Smooth muscle cell (in vitro differentiated cells): ENCODE data around the gene GREB1. TPM values are rescaled to one million over a fixed set of nuclear protein-coding genes. Genes with fewer than 3 reads are reported as not detected.
"Not testable (repeated sequence)": the region's sequence is repeated elsewhere in the genome, so short reads cannot be mapped to it uniquely, and the experiment has no call there.

ENCODE experiments used
- DNase-seq: peaks from one replicate; lab custom pipeline; 2025; ENCODE audit not compliant: unreplicated experiment; lab: John Stamatoyannopoulos, UW
- H2AFZ ChIP-seq: fragments of 200-600 bp; sonication (generic); 2 replicates; pipeline ENCODE4 v1.6.0; 2016; ENCODE audit warnings: antibody characterized with exemption, low read depth, mild to moderate bottlenecking
- H3F3A ChIP-seq: fragments of 200-600 bp; sonication (generic); 2 replicates; pipeline ENCODE4 v1.6.0; 2017; ENCODE audit warnings: antibody characterized with exemption, low read depth
- H3K27ac ChIP-seq: fragments of 200-600 bp; sonication (generic); 2 replicates; pipeline ENCODE4 v1.5.1; 2016; ENCODE audit warnings: low read depth, mild to moderate bottlenecking
- H3K27me3 ChIP-seq: fragments of 200-600 bp; sonication (generic); 2 replicates; pipeline ENCODE4 v1.6.1; 2016; ENCODE audit warnings: low read depth, mild to moderate bottlenecking
- H3K36me3 ChIP-seq: fragments of 200-600 bp; sonication (generic); 2 replicates; pipeline ENCODE4 v1.5.1; 2016; ENCODE audit warnings: low read depth
- H3K4me1 ChIP-seq: fragments of 200-600 bp; sonication (generic); 2 replicates; pipeline ENCODE4 v1.5.1; 2016; ENCODE audit warnings: low read depth
- H3K4me2 ChIP-seq: fragments of 200-600 bp; sonication (generic); 2 replicates; pipeline ENCODE4 v1.6.0; 2016; ENCODE audit warnings: mild to moderate bottlenecking
- H3K4me3 ChIP-seq: fragments of 200-600 bp; sonication (generic); 2 replicates; pipeline ENCODE4 v1.5.1; 2016; ENCODE audit warnings: mild to moderate bottlenecking
- H3K79me2 ChIP-seq: fragments of 200-600 bp; sonication (generic); 2 replicates; pipeline ENCODE4 v1.6.0; 2016; ENCODE audit warnings: low read depth, mild to moderate bottlenecking
- H3K9ac ChIP-seq: fragments of 200-600 bp; sonication (generic); 2 replicates; pipeline ENCODE4 v1.6.0; 2016; ENCODE audit warnings: low read depth
- H3K9me3 ChIP-seq: fragments of 200-600 bp; sonication (generic); replicated peaks from 2 replicates; pipeline ENCODE4 v1.5.1; 2016; ENCODE audit warnings: low read depth
- H4K20me1 ChIP-seq: fragments of 200-600 bp; sonication (generic); 2 replicates; pipeline ENCODE4 v1.6.0; 2016; ENCODE audit warnings: low read depth
- WGBS: methylation state at CpG from one replicate; pipeline ENCODE4 v1.1.7; 2016; ENCODE audit warnings: low lambda C conversion rate; 5-methylcytosine and 5-hydroxymethylcytosine counted together
- polyA plus RNA-seq: library from polyadenylated mRNA; unstranded; fragments of >200 nt; fragmentation: Nextera tagmentation; extraction: Ambion mirVana; gene quantifications from 2 replicates; pipeline ENCODE4 v1.2.1, GENCODE V29; 2016
- total RNA-seq: library from RNA; depleted of rRNA; stranded (reverse); fragments of >200 nt; gene quantifications from 2 replicates; pipeline ENCODE4 v1.2.3, GENCODE V29; 2014
- TF ChIP-seq, protein P1 (sequence below): fragments of 200-600 bp; sonication (generic); IDR thresholded peaks from 2 replicates; pipeline ENCODE4 v1.5.1; 2017; ENCODE audit warnings: borderline replicate concordance, mild to moderate bottlenecking, antibody characterized with exemption; ENCODE audit not compliant: insufficient read depth, poor library complexity, severe bottlenecking

The GREB1 gene
- total and polyA plus RNA-seq, 2 experiments from 2014 or later = 1.7 to 4.3 TPM

- H3K4me3 ChIP-seq = no peak overlapping the region
- H3K27ac ChIP-seq = no peak overlapping the region
- H3K4me1 ChIP-seq = no peaks in the 10 kb centered on the region
- no peaks in the 10 kb centered on the region for H3K27me3 ChIP-seq
- no peak overlapping the region for H2AFZ ChIP-seq
- H4K20me1 ChIP-seq = no peaks in the 10 kb centered on the region
- no peaks in the 10 kb centered on the region for H3K9me3 ChIP-seq
- TF ChIP-seq, protein P1, sequence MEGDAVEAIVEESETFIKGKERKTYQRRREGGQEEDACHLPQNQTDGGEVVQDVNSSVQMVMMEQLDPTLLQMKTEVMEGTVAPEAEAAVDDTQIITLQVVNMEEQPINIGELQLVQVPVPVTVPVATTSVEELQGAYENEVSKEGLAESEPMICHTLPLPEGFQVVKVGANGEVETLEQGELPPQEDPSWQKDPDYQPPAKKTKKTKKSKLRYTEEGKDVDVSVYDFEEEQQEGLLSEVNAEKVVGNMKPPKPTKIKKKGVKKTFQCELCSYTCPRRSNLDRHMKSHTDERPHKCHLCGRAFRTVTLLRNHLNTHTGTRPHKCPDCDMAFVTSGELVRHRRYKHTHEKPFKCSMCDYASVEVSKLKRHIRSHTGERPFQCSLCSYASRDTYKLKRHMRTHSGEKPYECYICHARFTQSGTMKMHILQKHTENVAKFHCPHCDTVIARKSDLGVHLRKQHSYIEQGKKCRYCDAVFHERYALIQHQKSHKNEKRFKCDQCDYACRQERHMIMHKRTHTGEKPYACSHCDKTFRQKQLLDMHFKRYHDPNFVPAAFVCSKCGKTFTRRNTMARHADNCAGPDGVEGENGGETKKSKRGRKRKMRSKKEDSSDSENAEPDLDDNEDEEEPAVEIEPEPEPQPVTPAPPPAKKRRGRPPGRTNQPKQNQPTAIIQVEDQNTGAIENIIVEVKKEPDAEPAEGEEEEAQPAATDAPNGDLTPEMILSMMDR = no peak
- no peaks in the 10 kb centered on the region for H3K79me2 ChIP-seq
- H3K9ac ChIP-seq = no peak overlapping the region
- H3F3A ChIP-seq = no peaks in the 10 kb centered on the region
- no peak for DNase-seq
- H3K36me3 ChIP-seq = no peaks in the 10 kb centered on the region
- no peak overlapping the region for H3K4me2 ChIP-seq
- 97% methylated on average over 10 of the region's 10 CpGs for WGBS
Measured at GRCh38 chr2:11659851-11660250, 126.0 kb downstream of the GREB1 start.

DNA sequence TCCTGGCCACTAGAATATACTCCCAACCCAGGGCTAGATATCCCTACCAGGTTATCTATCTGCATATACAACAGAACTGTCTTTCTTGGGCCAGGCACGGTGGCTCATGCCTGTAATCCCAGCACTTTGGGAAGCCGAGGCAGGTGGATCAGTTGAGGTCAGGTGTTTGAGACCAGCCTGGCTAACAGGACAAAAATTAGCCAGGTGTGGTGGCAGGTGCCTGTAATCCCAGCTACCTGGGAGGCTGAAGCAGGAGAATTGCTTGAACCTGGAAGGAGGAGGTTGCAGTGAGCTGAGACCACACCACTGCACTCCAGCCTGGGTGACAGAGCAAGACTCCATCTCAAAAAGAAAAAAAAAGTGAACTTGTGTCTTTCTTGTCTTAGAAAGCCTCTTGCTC, 126.6 kb downstream of the GREB1 start:
- H3K9me3 ChIP-seq, H3K4me3 ChIP-seq, H3K4me2 ChIP-seq, H3K36me3 ChIP-seq, H3K79me2 ChIP-seq, H3K27ac ChIP-seq, H3K4me1 ChIP-seq, DNase-seq, H3K27me3 ChIP-seq, H3K9ac ChIP-seq, H2AFZ ChIP-seq, H3F3A ChIP-seq, H4K20me1 ChIP-seq: not testable (repeated sequence)
- WGBS = 88% methylated on average over 2 of the region's 2 CpGs

GRCh38 chr2:11661891-11662435, 128.1 kb downstream of the GREB1 start:
- Histone ChIP-seq H2AFZ (no peak overlapping the region), H3K36me3 (no peaks in the 10 kb centered on the region), H3K4me1 (no peaks in the 10 kb centered on the region), H3F3A (no peaks in the 10 kb centered on the region), H3K4me3 (no peak overlapping the region), H3K9me3 (no peaks in the 10 kb centered on the region), H3K27me3 (no peaks in the 10 kb centered on the region), H3K79me2 (no peaks in the 10 kb centered on the region), H4K20me1 (no peaks in the 10 kb centered on the region), H3K27ac (no peak overlapping the region), H3K4me2 (no peak overlapping the region), H3K9ac (no peak overlapping the region)
- 96% methylated on average over 18 of the region's 18 CpGs for WGBS
- TF ChIP-seq, protein P1 = no peak
- DNase-seq = no peak

- TF ChIP-seq, protein P1 = no peak
- H3K9ac ChIP-seq = no peak overlapping the region
- no peak for DNase-seq
- H3K4me3 ChIP-seq = no peak overlapping the region
- no peaks in the 10 kb centered on the region for H3F3A ChIP-seq
- no peak overlapping the region for H2AFZ ChIP-seq
- no peak overlapping the region for H3K4me2 ChIP-seq
- no peak overlapping the region for H3K27ac ChIP-seq
- H3K27me3 ChIP-seq = no peaks in the 10 kb centered on the region
- H3K4me1 ChIP-seq = no peaks in the 10 kb centered on the region
- H3K79me2 ChIP-seq = no peaks in the 10 kb centered on the region
- no peaks in the 10 kb centered on the region for H3K9me3 ChIP-seq
- H4K20me1 ChIP-seq = no peaks in the 10 kb centered on the region
- H3K36me3 ChIP-seq = no peaks in the 10 kb centered on the region
Measured at GRCh38 chr2:11662882-11663281, 129.0 kb downstream of the GREB1 start.
